Endometrial microvascular endothelial cells (primary cell): Measurements from ENCODE around the gene RPL18A. TPM values are rescaled to one million over a fixed set of nuclear protein-coding genes. Genes with fewer than 3 reads are reported as not detected.

ENCODE experiments used
- in situ Hi-C: cut with HindIII; loops from 2 replicates; pipeline ENCODE4 v1.10.0; 2017; ENCODE audit warnings: low sequenced_read_pairs, low pct_unique_long_range_greater_than_20kb; ENCODE audit errors: inconsistent ontology term
- total RNA-seq: library from RNA; depleted of rRNA; stranded (reverse); fragments of >200 nt; gene quantifications from one replicate; pipeline ENCODE4 v1.2.3, GENCODE V29; 2015; ENCODE audit errors: inconsistent ontology term

The RPL18A gene
- total RNA-seq, 1 donor from 2014 or later, result 1,241 TPM

- in situ Hi-C loops, result no loop called here
These were observed 19.7 kb upstream of the RPL18A start for GRCh38 chr19:17840019-17840418.

GRCh38 chr19:17841371-17841809 lies 18.3 kb upstream of the RPL18A start:
- in situ Hi-C loops, result no loop called here

- in situ Hi-C loops, result no loop called here
These were observed 17.7 kb upstream of the RPL18A start for GRCh38 chr19:17841810-17842662.

GRCh38 chr19:17842663-17843291 lies 16.9 kb upstream of the RPL18A start:
- in situ Hi-C loops, result no loop called here

- in situ Hi-C loops, result no loop called here
These were observed 16.4 kb upstream of the RPL18A start for GRCh38 chr19:17843292-17843827.

- in situ Hi-C loops, result no loop called here
These were observed 15.7 kb upstream of the RPL18A start for GRCh38 chr19:17843908-17844490.

GRCh38 chr19:17846146-17846545 lies 13.6 kb upstream of the RPL18A start:
- in situ Hi-C loops, result no loop called here

GRCh38 chr19:17847538-17848366 lies 12.0 kb upstream of the RPL18A start, which contains the start of gene JAK3:
Gene JAK3 (minus strand): TSS chr19:17847982. CDS start chr19:17844417, 3,565 bp downstream.
- in situ Hi-C loops, result no loop called here

- in situ Hi-C loops, result no loop called here
These were observed 11.0 kb upstream of the RPL18A start for GRCh38 chr19:17848595-17849292.

- in situ Hi-C loops, result loop anchor here (25.0 kb wide), 1 partner anchor 417 kb away; the partner anchor contains the start of gene TMEM221
These were observed 5.6 kb upstream of the RPL18A start for GRCh38 chr19:17854061-17854460.

- in situ Hi-C loops, result loop anchor here (25.0 kb wide), 1 partner anchor 418 kb away; the partner anchor contains the start of gene TMEM221
These were observed 4.2 kb upstream of the RPL18A start for GRCh38 chr19:17855280-17856152.

- in situ Hi-C loops, result loop anchor here (25.0 kb wide), 1 partner anchor 423 kb away; the partner anchor contains the start of gene TMEM221
These were observed 752 bp downstream of the RPL18A start for GRCh38 chr19:17860331-17860992.

GRCh38 chr19:17860993-17861360 lies 1.3 kb downstream of the RPL18A start:
- in situ Hi-C loops, result loop anchor here (25.0 kb wide), 1 partner anchor 424 kb away; the partner anchor contains the start of gene TMEM221

GRCh38 chr19:17861542-17862402 lies 2.1 kb downstream of the RPL18A start:
- in situ Hi-C loops, result loop anchor here (25.0 kb wide), 1 partner anchor 424 kb away; the partner anchor contains the start of gene TMEM221

- in situ Hi-C loops, result loop anchor here (25.0 kb wide), 1 partner anchor 426 kb away; the partner anchor contains the start of gene TMEM221
These were observed 3.2 kb downstream of the RPL18A start for GRCh38 chr19:17862711-17863519.
